ENCODE results near the gene ZNF555. TPM values are rescaled to one million over a fixed set of nuclear protein-coding genes. Genes with fewer than 3 reads are reported as not detected.
A peak's percentile ranks its signal among the peaks of the same experiment; 100 is the strongest.
"Not testable (repeated sequence)": the region's sequence is repeated elsewhere in the genome, so short reads cannot be mapped to it uniquely, and the experiment has no call there.

ZNF555 gene
- polyA plus RNA-seq, 3 donors: 12.5 to 14.1 (median 12.5) TPM

DNA sequence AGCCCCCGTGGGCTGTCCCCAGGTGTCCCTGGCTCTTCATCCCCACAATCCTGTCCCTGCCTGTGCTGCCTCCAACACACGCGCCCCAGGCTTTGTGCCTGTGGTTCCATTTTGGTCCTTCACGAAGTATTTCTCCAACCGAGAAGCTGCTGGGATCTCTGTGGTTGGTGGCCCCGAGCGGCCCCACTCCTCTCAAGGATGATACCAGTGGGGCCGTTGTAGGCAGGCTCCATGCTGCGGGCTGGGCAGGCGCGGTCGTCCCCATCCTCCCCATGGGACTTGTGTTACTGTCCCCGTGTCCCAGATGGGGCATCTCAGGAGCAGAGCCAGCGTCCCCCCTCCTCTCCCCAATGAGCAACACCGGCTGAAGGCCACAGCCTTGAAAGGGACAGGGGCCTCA, 25.4 kb upstream of the ZNF555 start:
- DNase-seq (ENCODE audit: extremely low read depth in 1 of 11, low read depth in 9 of 11, low spot score in 4 of 11): no peak

DNA sequence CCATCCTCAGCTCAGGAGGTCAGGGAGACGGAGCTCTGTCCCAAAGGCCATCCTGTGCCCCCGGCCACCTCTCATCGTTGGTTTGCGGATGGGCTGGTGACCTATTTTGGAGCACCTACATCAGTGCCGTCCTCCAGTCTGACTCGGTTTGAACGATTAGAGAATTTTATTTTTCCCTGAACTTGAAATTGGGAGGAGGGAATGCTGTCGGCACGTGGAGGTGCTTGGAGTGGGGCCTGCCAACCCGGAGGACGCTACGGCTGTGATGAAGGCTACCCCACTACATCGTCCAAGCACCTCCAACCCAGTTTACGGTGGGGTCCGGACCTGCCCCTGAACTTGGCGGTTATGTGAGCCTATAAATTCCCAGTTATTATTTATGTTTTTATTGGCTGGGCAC, 24.6 kb upstream of the ZNF555 start:
- no peak for DNase-seq (ENCODE audit: extremely low read depth in 1 of 11, low read depth in 9 of 11, low spot score in 4 of 11)

DNA sequence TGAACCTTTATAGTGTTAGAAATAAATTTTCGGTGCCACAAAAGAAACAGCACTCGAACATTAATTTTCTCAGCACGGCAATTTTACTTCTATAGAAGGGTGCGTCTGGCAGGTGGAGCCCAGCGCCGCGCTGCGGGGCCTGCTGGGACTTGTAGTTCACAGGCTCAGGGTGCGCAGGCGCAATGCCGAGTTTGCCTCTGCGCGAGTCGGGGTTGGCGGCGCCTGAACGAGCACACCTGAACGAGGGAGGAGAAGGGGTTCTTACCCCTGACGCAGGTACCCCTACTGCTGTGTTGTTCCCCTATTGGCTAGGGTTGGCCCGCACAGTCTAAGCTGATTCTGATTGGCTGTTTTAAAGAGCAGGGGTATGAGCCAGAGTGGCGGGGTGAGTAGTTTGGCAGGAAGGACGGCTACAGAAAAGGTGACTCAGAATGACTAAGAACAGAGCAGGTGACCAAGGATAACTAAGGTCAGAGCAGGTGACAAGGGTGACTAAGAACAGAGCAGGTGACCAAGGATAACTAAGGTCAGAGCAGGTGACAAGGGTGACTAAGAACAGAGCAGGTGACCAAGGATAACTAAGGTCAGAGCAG, 23.9 kb upstream of the ZNF555 start:
- not testable (repeated sequence) for DNase-seq (ENCODE audit: extremely low read depth in 1 of 11, low read depth in 9 of 11, low spot score in 4 of 11)

DNA sequence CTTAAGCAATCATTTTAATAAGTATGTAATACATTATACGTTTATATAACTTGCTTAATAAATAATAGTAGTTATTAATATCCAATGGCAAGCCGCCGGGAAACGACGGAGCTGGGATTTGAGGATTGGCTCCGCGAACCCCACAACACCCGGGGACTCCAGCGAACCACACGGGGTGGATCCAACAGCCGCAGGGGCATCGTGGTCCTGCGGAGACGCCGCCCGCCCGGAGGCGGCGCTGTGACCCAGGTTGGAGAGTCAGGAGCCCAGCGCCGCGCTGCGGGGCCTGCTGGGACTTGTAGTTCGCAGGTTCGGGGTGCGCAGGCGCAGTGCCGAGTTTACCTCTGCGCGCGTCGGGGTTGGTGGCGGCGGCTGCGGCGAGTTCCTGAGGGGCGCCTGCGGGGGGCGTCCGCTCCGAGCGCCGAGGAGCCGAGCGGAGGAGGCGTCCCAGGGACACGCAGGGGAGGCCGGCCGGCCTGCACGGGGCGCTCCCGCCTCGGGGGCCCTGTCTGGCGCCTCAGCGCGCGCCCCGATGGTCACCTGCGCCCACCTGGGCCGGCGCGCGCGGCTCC, 21.6 kb upstream of the ZNF555 start, which contains the start of gene ZNF554:
Gene ZNF554, plus strand, starts transcription at position 329 of the 572 bp plus-strand sequence. Its CDS starts 204 bp downstream, at position 533.
- peak; percentile 86 to 98 (median 94) for DNase-seq (ENCODE audit: extremely low read depth in 1 of 11, low read depth in 9 of 11, low spot score in 4 of 11)

DNA sequence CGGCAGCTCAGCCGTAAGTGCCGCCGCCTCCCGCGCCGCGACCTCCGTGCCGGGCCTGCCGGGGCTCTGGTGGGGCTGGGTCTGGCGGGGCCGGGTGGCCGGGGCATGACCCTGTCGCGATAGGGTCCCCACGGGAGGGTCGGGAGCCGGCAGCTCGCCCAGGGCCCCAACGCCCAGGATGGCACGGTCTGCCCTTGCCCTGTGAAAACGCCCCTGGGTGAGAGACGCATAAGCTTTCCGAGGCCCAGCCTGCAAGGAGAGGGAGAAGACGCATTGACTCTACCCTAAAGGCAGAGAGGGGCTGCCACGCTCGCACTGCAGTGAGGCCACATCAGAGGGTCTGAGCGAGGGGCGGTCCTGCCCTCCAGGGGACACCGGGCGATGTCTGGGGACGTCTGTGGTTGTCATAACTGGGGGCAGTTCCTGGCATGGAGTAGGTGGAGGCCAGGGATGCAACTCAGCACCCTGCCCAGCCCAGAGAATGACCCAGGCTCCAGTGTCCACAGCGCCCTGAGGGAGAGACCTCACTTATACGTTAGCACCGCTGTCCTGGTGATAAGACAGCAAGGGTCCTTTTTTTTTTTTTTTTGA, 21.1 kb upstream of the ZNF555 start:
- peak in 2 of 11 donors; percentile 7 for DNase-seq (ENCODE audit: extremely low read depth in 1 of 11, low read depth in 9 of 11, low spot score in 4 of 11)

DNA sequence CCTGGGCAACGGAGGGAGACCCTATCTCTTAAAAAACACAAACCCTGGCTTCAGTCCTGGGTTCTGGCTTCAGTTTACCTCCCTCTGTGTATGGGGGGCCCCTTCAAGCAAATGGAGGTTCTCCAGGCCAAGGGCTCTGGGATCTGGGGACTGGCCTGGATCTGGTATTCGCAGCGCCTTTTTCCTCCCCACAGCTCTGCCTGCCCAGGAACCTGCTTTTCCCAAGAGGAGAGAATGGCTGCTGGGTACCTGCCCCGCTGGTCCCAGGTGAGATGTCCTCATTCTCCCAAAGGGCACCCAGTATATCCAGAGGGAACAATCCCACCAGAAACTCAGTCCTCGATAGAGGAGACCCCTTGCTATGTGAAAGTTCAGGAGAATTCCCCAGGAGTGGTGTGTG, 18.4 kb upstream of the ZNF555 start:
- DNase-seq (ENCODE audit: extremely low read depth in 1 of 11, low read depth in 9 of 11, low spot score in 4 of 11): no peak

DNA sequence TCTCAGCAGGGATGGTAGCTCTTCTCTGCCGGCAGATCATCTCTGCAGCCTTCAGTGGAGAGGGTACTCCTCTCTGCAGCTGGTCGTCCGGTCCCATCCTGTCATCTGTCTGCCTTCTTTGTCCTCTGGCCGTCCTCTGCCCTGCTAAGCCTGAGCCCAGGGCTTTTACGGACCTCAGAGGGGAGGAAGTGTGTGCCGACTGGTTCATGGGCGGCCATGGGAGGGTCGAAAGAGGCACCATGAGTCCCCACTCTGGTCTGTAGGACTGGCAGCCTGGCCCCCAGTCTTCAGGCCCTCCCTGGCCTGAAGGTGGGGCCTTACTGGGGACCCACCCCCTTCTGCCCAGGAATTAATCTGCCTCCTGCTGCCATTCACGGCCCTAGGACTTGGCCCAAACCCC, 17.6 kb upstream of the ZNF555 start:
- no peak for DNase-seq (ENCODE audit: extremely low read depth in 1 of 11, low read depth in 9 of 11, low spot score in 4 of 11)

DNA sequence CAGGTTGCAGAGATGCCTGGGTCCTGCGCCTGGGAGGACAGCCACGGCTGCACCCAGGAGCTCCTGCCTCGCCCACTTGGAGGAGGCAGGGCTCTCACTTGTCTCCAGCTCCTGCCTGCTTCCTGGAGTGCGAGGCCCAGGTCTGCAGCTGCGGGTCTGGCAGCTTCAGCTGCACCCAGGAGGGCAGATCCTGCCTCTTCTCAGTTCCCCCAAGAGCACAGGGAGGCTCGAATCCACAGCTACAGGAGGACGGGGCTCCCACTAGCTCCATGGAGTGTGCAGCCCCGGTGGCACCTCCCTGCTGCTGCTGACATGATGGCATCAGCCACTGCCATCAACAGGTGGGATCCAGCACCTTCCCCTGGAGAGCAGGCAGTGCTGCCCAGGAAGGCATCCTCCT, 17.1 kb upstream of the ZNF555 start:
- no peak for DNase-seq (ENCODE audit: extremely low read depth in 1 of 11, low read depth in 9 of 11, low spot score in 4 of 11)

DNA sequence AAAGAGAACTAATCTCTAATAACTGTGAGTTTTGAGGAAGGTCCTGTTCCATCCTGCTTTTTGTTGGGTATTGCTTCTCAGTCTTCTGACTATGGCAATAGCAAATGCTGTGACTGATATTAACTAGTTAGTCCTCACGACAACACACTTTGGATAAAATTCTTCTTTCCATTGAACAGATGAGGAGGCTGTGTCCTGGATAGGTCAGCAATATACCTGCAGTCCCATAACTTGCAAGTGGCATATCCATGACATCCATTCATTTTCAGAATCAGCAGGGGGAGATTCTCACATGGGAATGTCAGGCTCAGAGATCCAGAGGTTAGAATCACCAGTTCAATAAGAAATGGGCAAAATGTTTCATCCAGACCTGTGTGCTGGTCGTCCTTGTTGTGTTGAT, 14.3 kb upstream of the ZNF555 start:
- no peak for DNase-seq (ENCODE audit: extremely low read depth in 1 of 11, low read depth in 9 of 11, low spot score in 4 of 11)

DNA sequence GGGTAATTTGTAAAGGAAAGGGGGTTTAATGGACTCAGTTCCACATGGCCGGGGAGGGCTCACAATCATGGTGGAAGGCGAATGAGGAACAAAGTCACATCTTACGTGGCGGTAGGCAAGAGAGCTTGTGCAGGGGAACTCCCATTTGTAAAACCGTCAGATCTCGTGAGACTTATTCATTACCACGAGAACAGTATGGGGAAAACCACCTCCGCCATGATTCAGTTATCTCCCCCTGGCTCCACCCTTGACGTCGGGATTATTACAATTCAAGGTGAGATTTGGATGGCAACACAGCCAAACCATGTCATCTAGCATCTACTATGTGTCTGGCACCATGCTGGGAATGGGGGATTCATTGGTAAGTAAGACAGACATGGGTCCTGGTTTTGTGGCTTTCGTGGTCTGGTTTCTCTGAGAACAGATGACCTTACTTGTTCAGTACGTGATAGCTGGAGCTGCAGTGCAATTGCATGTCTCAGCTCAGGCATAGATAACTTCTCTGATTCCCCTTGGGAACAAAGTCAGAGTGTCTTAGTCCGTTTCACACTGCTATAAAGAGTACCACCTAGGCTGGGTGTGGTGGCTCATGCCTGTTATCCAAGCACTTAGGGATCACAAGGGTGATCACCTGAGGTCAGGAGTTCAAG, 13.3 kb upstream of the ZNF555 start:
- no peak for DNase-seq (ENCODE audit: extremely low read depth in 1 of 11, low read depth in 9 of 11, low spot score in 4 of 11)

DNA sequence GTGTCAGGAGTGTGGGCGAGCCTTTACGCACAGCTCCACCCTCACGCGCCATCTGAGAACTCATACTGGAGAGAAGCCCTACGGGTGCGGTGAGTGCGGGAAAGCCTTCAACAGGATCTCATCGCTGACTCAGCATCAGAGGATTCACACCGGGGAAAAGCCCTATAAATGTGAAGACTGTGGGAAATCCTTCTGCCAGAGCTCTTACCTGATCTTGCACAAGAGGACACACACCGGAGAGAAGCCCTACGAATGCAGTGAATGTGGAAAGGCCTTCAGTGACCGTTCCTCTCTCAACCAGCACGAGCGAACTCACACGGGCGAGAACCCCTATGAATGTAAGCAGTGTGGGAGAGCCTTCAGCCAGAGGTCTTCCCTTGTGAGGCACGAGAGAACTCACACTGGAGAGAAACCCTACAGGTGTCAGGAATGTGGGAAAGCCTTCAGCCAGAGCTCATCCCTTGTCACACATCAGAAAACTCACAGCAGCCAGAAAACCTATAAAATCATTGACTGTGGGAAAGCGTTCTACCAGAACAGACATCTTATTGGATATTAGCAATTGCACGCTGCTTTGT, 6.9 kb upstream of the ZNF555 start:
- DNase-seq (ENCODE audit: extremely low read depth in 1 of 11, low read depth in 9 of 11, low spot score in 4 of 11): no peak

DNA sequence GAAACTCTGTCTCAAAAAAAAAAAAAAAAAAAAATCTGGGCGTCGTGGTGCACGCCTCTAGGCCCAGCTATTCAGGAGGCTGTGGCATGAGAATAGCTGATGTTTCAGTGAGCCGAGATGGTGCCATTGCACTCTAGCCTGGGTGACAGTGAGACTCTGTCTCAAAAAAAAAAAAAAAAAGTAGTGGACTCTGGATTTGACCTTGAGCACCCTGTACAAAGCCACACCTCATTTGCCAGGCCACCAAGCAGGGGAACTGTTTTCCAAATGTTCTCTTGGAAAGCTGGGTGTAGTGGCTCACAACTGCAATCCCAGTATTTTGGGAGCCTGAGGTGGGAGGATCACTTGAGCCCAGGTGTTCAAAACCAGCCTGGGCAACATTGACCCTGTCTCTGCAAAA, 3.8 kb upstream of the ZNF555 start:
- no peak for DNase-seq (ENCODE audit: extremely low read depth in 1 of 11, low read depth in 9 of 11, low spot score in 4 of 11)

DNA sequence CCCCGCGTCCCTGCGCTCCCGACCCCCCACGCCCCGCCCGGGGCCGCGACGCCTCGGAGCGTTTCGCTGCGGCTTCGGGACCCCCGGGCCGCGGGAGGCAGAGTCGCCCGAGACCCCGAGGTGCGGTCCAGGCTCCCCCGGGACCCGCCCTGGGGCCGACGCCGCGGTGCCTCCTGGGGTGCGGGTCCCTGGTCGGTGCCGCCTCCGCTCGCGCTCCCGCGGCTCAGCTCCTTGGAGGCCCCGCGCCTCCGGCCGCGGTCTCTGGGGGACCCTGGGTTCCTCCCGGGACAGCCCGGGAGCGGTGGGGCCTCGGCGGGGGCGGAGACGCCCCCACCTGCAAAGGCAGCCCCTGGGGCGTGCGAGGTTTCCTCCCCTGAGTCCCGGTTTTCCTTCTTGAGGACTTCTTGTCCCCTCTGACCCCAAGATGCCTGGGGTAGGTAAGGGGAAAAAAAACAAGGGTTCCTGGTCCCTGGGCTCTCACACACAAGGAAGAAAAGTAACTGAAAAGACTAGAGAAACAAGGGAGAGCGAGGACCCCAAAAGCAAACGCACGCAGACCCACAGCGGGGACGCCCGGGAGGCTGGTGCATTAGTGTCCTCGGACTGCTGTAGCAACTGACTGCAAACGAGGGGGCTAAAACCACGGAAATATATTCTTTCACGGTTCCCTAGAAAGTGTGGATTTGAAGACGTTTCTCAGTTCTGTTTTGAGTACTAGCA, 740 bp downstream of the ZNF555 start:
- DNase-seq (ENCODE audit: extremely low read depth in 1 of 11, low read depth in 9 of 11, low spot score in 4 of 11): no peak

DNA sequence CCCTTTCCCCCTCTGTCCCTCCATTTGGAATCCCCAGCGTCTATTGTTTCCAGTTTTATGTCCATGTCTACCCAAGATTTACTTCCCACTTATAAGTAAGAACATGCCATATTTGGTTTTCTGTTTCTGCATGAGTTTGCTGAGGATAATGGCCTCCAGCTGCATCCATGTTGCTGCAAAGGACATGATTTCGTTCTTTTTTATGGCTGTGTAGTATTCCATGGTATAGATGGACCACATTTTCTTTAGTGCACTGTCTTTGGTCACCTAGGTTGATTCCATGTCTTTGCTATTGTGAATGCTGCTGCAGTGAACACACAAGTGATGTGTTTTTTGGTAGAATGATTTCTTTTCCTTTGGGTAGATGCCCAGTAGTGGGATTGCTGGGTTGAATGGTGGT, 3.8 kb downstream of the ZNF555 start:
- no peak for DNase-seq (ENCODE audit: extremely low read depth in 1 of 11, low read depth in 9 of 11, low spot score in 4 of 11)

DNA sequence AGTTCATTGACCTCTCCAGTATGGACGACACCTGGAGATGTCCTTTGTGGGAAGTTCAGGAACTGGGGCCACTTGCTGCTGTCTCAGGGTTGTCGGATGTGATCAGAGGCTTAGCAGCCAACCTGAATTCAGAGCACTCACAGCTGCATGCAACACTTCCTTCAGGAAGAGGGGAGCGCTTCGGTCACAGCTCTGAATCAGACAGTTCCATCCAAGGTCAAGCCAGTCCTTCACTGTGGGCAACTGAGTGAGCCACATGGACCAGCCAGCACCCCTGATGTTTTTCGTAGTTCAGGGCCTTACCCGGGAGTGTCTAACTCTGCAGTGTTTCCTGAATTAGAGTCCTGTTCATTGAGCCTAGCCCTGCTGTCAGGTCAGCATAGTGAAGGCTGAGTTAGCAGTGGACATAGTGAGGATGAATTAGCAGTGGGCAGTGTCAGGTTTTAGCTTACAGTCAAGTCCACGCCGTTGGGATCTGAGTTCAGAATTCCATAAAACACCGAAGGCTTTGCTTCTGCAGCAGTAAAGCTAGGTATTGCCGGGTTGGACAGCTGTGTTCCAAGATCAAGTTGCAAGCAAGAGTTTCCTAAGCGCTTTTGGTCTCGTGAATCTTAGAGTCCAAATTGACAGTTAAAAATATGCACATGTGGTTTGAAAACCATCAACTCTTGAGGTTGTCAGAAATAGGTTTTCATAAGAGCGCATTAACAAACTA, 5.1 kb downstream of the ZNF555 start:
- DNase-seq (ENCODE audit: extremely low read depth in 1 of 11, low read depth in 9 of 11, low spot score in 4 of 11): no peak

DNA sequence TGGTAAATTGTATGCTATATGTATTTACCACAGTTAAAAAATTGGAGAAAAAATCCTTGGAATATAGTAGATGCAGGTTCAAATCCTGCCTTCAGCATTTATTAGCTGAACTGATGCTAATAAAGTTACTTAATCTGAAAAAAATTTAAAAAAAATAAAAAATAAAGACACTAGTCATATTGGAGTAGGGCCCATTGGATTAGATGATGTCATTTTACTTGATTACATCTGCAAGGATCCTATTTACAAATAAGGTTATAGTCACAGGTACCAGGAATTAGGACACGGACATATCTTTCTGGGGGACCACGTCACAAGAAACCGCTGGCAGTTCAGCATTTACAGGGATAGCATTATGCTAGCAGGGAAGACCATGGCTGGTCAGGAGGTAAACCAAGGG, 6.2 kb downstream of the ZNF555 start:
- no peak for DNase-seq (ENCODE audit: extremely low read depth in 1 of 11, low read depth in 9 of 11, low spot score in 4 of 11)

DNA sequence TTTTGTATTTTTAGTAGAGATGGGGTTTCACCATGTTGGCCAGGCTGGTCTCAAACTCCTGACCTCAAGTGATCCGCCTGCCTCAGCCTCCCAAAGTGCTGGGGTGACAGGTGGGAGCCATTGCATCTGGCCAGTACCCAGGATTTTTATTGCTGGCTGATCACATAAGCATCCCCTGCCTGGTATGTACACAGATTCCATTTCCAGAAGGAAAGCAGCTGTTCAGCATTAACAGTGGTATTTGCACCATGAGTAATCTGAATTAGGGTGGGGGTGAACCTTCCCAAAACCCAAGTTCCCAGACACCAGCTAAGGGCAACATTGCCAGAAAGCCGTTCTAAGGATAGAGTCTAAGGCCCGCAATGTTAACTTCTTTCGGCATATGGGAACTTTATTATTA, 7.3 kb downstream of the ZNF555 start:
- no peak for DNase-seq (ENCODE audit: extremely low read depth in 1 of 11, low read depth in 9 of 11, low spot score in 4 of 11)

DNA sequence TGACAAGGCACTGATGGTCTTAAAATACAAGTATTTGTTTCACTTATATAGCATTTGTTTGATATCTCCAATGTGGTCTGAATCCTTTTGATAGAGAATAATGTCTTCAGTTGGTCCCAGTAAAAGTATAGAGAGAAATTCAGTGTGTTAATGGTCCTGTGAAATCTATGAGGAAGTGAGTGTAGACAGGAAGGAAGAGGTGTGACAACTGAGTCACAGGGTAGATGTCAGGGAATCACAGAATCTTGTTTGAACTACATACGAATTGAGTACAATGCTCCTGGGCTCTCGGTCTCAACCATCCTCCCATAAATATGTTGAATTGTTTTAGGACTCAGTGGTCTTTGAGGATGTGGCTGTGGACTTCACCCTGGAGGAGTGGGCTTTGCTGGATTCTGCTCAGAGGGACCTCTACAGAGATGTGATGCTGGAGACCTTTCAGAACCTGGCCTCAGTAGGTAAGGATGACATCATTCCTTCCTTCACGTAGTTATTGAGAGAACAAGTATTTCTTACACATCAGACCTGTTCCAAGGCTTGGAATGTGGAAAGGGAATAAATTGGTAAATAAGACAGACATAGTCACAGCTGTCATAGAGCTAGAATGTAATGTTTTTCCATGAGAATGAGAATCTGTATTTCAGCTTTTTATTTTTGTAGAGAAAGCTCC, 9.1 kb downstream of the ZNF555 start:
- DNase-seq (ENCODE audit: extremely low read depth in 1 of 11, low read depth in 9 of 11, low spot score in 4 of 11): no peak

All from renal cortex interstitium (tissue), 11 donors.